Measurements from ENCODE around the gene ZNF540. TPM values are rescaled to one million over a fixed set of nuclear protein-coding genes. Genes with fewer than 3 reads are reported as not detected.
"Not testable (repeated sequence)": the region's sequence is repeated elsewhere in the genome, so short reads cannot be mapped to it uniquely, and the experiment has no call there.

ZNF540 gene
- total RNA-seq, result 1 to 10 TPM; 5.3 to 7.4 TPM
- long read RNA-seq, transcript ZNF540-201 (5 exons, 3,099 nt), result major isoform, 7 of 10 reads
- long read RNA-seq, partial matches to known transcripts, result 1 of 10 reads
- long read RNA-seq, other reads (novel, unspliced or antisense), result 2 of 10 reads

DNA sequence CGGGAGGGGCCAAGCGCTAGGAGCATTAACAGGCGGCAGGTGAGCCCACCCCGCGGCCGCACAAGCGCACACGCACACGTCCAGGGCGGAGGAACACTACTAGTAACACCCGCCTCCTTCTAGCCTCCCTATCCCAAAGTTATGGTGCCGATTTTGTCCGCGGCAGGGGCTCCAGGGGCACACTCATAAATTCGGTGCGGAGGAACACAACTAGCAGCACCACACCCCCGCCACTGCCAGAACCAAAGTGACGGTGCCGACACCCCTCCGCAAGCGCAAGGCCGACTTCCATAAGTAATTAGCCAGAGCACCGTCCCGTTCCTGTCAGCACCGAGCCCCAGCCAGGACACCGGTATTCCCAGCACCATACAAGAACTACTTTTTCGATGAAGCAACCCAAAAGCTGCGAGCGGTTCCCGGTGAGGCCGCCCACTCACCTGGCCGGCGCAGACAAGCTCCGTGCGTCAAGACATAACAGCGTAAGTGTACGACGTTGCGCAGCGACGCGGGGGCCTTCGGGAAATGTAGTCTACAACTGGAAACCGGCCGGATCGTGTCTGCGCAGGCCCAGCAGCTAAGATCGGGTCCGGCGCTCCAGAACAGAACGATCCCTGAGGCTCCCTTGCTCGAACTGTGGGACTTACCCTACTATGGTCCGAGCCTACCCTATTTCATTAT, at the start of gene ZNF540, which contains the start of gene ZNF571:
Gene ZNF540 (plus strand): TSS at position 573 of the 678 bp plus-strand sequence. CDS start 3,572 bp downstream, outside the sequence.
Gene ZNF571 (minus strand): TSS at position 489 of the 678 bp plus-strand sequence. CDS start 8,116 bp downstream, outside the sequence.
- ATAC-seq, result peak; percentile 99 to 100
- DNase-seq, result peak; percentile 97
- intact Hi-C loops (cut with DNase I), result loop anchor here in 1 of 2 donors (10.0 kb wide), 1 partner anchor 60 kb away; the partner anchor contains the start of gene ZFP30

- ATAC-seq (peak; percentile 57 to 90), DNase-seq (peak; percentile 51)
- intact Hi-C loops (cut with DNase I), result no loop called here
These were observed 43.3 kb upstream of the ZNF540 start for GRCh38 chr19:37551129-37551993.

GRCh38 chr19:37563518-37563917, 31.2 kb upstream of the ZNF540 start:
- intact Hi-C loops (cut with DNase I), result no loop called here
- ATAC-seq, result no peak
- no peak for DNase-seq

DNA sequence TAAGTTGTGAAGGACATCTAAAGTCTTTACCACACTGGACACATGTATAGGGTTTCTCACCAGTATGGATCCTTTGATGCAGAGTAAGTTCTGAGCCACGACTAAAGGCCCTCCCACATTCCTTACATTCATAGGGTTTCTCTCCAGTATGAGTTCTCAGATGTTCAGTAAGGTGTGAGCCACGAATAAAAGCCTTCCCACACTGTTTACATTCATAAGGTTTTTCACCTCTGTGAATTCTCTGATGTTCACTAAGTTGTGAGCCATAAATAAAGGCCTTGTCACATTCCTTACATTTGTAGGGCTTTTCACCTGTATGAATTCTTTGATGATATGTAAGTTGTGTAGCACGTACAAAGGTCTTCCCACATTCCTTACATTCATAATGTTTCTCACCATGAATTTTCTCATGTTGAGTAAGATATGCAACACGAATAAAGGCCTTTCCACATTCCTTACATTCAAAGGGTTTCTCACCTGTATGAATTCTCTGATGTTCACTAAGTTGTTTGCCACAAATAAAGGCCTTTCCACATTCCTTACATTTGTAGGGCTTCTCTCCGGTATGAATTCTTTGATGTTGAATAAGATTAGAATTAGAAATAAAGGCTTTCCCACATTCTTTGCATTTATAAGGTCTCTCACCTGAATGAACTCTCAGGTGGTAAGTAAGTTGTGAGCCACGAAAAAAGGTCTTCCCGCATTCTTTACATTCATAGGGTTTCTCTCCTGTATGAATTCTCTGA, 29.9 kb upstream of the ZNF540 start:
- no peak for ATAC-seq
- DNase-seq, result no peak
- intact Hi-C loops (cut with DNase I), result no loop called here

- DNase-seq (no peak), ATAC-seq (no peak)
- intact Hi-C loops (cut with DNase I), result no loop called here
These were observed 29.4 kb upstream of the ZNF540 start for GRCh38 chr19:37565370-37565669.

DNA sequence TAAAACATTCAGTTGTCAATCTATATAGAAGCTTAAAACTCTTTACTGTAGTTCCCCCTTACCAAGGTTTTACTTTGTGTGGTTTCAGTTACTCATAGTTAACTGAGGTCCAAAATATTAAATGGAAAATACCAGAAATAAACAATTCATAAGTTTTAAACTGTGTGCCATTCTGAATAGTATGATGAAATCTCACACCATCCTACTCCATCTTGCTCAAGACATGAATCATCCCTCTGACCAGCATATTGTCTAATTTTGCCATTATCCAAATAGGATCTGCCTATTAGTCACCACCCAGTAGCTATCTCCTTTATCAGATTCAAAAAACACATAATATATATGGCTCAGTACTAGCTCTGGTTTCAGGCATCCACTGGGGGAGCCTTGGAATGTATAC, 22.5 kb upstream of the ZNF540 start:
- ATAC-seq (no peak), DNase-seq (no peak)
- intact Hi-C loops (cut with DNase I), result no loop called here

- intact Hi-C loops (cut with DNase I), result no loop called here
These were observed 11.3 kb upstream of the ZNF540 start for GRCh38 chr19:37583340-37583739.

DNA sequence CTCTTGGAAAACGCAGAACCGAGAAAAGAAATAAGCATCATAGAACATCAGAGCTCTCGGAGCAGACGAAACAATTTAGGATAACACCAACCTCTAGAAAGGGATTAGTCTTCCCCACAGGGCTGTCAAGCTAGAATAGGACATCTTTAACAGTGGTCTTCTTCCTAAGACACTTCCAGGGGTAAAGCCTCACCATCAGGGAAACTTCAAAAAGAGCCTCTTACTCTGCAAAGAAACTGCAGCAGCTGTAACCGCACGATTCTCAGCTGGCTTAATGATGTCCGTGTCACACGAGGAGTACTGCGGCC, 726 bp upstream of the ZNF540 start:
- no peak for ATAC-seq
- DNase-seq, result no peak
- intact Hi-C loops (cut with DNase I), result loop anchor here in 1 of 2 donors (10.0 kb wide), 1 partner anchor 61 kb away; the partner anchor contains the start of gene ZFP30

More at GRCh38 chr19:37583340-37583739, 11.3 kb upstream of the ZNF540 start:
- no peak for ATAC-seq
- no peak for DNase-seq

- intact Hi-C loops (cut with DNase I), result loop anchor here in 1 of 2 donors (10.0 kb wide), 1 partner anchor 60 kb away; the partner anchor contains the start of gene ZFP30
- peak; percentile 79 for DNase-seq
- ATAC-seq, result peak; percentile 82 to 84
These were observed 306 bp downstream of the ZNF540 start for GRCh38 chr19:37594982-37595382.

DNA sequence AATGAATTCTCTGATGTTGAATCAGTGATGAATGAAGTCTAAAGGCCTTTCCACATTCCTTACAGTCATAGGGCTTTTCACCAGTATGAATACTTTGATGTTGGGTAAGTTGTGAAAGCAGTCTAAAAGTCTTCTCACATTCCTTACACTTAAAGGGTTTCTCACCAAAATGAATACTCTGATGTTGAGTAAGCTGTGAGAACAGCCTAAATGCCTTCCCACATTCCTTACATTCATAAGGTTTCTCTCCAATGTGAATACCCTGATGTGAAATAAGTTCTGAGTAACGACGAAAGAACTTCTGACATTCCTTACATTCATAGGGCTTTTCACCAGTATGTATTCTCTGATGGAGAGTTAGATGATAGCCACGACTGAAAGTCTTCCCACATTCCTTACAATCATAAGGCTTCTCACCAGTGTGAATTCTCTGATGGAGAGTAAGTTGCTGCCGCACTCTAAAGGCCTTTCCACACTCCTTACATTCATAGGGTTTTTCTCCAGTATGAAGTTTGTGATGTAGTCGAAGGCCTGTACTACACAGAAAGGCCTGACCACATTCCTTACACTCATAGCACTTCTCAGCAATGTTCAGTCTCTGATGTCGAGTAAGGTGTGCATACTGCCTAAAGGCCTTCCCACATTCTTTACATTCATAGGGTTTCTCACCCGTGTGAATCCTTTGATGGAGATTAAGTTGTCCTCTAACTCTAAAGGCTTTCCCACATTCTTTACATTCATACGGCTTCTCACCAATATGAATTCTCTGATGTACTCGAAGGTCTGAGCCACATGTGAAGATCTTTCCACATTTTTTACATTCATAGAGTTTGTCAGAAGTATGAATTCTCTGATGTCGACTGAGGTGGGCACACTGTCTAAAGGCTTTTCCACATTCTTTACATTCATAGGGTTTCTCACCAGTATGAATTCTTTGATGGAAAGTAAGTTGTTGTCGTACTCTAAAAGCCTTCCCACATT, 40.7 kb downstream of the ZNF540 start:
- DNase-seq (no peak), ATAC-seq (no peak)
- intact Hi-C loops (cut with DNase I), result no loop called here

GRCh38 chr19:37654118-37654517, 59.4 kb downstream of the ZNF540 start:
- no peak for ATAC-seq
- intact Hi-C loops (cut with DNase I), result loop anchor here in 1 of 2 donors (10.0 kb wide), 1 partner anchor 59 kb away; the partner anchor contains the start of genes ZNF540 and ZNF571
- no peak for DNase-seq

DNA sequence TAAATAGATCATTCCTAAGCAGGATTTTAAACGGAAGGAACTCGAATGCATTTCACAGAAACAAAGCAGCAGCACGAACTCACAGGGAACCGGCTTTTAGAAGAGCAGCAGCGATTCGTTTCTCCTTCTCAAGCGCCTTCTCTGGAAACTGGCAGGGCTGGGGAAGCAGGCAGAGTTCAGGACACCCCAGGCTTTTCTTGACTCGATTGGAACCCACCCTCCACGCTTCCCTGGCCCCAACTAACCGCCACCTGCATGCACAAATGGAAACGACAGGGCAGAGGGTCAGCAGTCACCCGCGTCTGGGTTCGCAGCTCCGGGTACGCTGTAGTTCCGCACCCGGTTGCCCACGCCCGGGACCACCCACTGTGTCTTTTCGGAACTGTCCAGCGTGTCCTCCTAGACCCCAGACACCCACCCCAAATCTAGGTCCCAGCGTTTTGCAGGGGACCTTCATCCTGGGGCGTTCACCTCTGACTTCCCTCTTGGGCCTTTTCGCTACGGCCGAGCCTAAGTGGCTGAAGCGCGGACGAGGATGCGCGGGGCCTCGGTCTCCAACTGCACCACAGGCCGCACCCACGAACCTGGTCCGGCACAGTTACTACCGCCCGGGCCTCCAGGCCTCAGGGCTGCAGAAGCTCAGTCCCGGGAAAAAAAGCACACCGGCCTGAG, 60.1 kb downstream of the ZNF540 start:
- ATAC-seq, result peak; percentile 52 to 74
- intact Hi-C loops (cut with DNase I), result loop anchor here in 1 of 2 donors (10.0 kb wide), 1 partner anchor 60 kb away; the partner anchor contains the start of genes ZNF540 and ZNF571
- peak; percentile 52 for DNase-seq

GRCh38 chr19:37655301-37655688, 60.6 kb downstream of the ZNF540 start, which contains the start of gene ZFP30:
TSS of gene ZFP30 (minus strand) at chr19:37655465. CDS start at chr19:37647822, 7,643 bp downstream.
- peak; percentile 95 to 99 for ATAC-seq
- intact Hi-C loops (cut with DNase I), result loop anchor here in 1 of 2 donors (10.0 kb wide), 1 partner anchor 60 kb away; the partner anchor contains the start of genes ZNF540 and ZNF571
- peak; percentile 90 for DNase-seq

DNA sequence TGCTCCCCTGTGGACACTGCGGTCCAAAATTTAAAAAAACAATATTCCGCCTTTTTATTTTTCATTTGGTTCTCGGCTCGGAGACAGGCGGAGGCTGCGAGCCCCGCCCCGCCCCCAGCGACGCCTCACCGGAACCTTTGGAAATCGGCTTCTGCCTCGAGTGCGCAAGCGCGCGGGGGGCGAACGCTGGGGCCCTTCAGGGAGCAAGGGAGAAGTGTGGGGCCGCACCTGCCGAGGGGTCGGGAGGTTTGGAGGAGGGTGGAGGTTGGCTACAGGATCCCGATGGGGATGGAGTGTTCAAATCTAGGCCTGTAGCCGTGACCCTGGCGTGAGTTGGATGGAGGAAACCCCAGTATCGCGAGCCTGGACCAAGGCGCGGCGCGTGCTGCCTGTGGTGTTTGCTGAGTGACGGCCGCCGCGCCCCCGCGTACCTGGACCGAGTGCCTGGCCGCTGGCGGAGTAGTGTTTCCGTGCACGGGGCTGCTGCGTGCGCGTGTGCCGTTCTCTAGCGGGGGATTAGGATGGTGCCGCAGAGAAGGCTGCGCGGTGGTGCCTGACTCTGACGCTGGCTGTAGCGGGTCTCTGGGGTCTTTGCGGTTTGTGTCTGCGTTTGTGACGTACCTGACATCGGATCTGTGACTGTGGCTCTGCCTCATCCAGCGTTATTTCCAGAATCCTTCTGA, 61.2 kb downstream of the ZNF540 start:
- intact Hi-C loops (cut with DNase I), result loop anchor here in 1 of 2 donors (10.0 kb wide), 1 partner anchor 61 kb away; the partner anchor contains the start of genes ZNF540 and ZNF571
- DNase-seq (peak; percentile 89), ATAC-seq (peak; percentile 80 to 91)

DNA sequence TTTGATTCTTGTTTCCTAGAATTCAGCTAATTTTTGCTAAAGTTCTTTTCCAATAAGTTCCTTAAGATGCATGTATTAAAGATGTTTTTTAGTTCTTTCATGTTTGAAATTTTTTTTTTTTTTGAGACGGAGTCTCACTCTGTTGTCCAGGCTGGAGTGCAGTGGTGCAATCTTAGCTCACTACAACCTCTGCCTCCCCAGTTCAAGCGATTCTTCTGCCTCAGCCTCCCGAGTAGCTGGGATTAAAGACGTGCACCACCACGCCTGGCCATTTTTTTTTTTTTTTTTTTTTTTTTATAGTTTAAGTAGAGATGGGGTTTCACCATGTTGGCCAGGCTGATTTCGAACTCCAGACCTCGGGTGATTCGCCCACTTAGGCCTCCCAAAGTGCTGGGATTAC, 62.5 kb downstream of the ZNF540 start:
- intact Hi-C loops (cut with DNase I), result loop anchor here in 1 of 2 donors (10.0 kb wide), 1 partner anchor 62 kb away; the partner anchor contains the start of genes ZNF540 and ZNF571
- not testable (repeated sequence) for ATAC-seq, DNase-seq

Measured in left cardiac atrium (tissue), 4 donors.